Measurements from ENCODE around the gene SOX13. TPM values are rescaled to one million over a fixed set of nuclear protein-coding genes. Genes with fewer than 3 reads are reported as not detected.

The SOX13 gene
- total and polyA plus RNA-seq, 3 donors from 2014 or later = 17.8 to 33.4 (median 29.1) TPM

GRCh38 chr1:204106825-204107224 is 33.9 kb downstream of the SOX13 start:
- intact Hi-C loops (cut with DNase I; ENCODE audit: low total_unique reads) = no loop called here
- Histone ChIP-seq H3K27ac (no peak overlapping the region), H3K4me1 (peaks cover 3% of the 10 kb centered on the region), H3K4me3 (no peak overlapping the region), H3K36me3 (ENCODE audit: low read depth, missing control alignments) (no peaks in the 10 kb centered on the region), H3K9me3 (no peaks in the 10 kb centered on the region), H3K27me3 (no peaks in the 10 kb centered on the region)
- DNase-seq = no peak
- 92 to 97% methylated on average over 1 of the region's 1 CpG for WGBS, 2 donors
- TF ChIP-seq, protein P1, sequence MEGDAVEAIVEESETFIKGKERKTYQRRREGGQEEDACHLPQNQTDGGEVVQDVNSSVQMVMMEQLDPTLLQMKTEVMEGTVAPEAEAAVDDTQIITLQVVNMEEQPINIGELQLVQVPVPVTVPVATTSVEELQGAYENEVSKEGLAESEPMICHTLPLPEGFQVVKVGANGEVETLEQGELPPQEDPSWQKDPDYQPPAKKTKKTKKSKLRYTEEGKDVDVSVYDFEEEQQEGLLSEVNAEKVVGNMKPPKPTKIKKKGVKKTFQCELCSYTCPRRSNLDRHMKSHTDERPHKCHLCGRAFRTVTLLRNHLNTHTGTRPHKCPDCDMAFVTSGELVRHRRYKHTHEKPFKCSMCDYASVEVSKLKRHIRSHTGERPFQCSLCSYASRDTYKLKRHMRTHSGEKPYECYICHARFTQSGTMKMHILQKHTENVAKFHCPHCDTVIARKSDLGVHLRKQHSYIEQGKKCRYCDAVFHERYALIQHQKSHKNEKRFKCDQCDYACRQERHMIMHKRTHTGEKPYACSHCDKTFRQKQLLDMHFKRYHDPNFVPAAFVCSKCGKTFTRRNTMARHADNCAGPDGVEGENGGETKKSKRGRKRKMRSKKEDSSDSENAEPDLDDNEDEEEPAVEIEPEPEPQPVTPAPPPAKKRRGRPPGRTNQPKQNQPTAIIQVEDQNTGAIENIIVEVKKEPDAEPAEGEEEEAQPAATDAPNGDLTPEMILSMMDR (IDR thresholded peaks at IDR 0.05) = no peak
- TF ChIP-seq POLR2A (IDR thresholded peaks at IDR 0.05) = no peak

GRCh38 chr1:204107892-204108291 is 35.0 kb downstream of the SOX13 start:
- H3K27ac ChIP-seq = no peak overlapping the region
- WGBS, 2 donors = 77 to 83% methylated on average over 2 of the region's 2 CpGs

GRCh38 chr1:204108312-204109141 is 35.6 kb downstream of the SOX13 start:
- 66 to 77% methylated on average over 16 to 21 of the region's 21 CpGs for WGBS, 2 donors
- Histone ChIP-seq H3K36me3 (ENCODE audit: low read depth, missing control alignments) (no peaks in the 10 kb centered on the region), H3K9me3 (no peaks in the 10 kb centered on the region), H3K27ac (no peak overlapping the region), H3K4me3 (no peak overlapping the region), H3K4me1 (no peaks in the 10 kb centered on the region), H3K27me3 (no peaks in the 10 kb centered on the region)
- no peak for DNase-seq
- intact Hi-C loops (cut with DNase I; ENCODE audit: low total_unique reads) = no loop called here
- TF ChIP-seq, protein P1 (IDR thresholded peaks at IDR 0.05) = no peak
- no peak for TF ChIP-seq POLR2A (IDR thresholded peaks at IDR 0.05)

More at GRCh38 chr1:204107892-204108291, 35.0 kb downstream of the SOX13 start:
- peaks cover under 1% of the 10 kb centered on the region for H3K4me1 ChIP-seq
- intact Hi-C loops (cut with DNase I; ENCODE audit: low total_unique reads) = no loop called here
- H3K9me3 ChIP-seq = no peaks in the 10 kb centered on the region
- TF ChIP-seq, protein P1 (IDR thresholded peaks at IDR 0.05) = no peak
- no peak for TF ChIP-seq POLR2A (IDR thresholded peaks at IDR 0.05)
- DNase-seq = no peak
- H3K4me3 ChIP-seq = no peak overlapping the region
- H3K36me3 ChIP-seq (ENCODE audit: low read depth, missing control alignments) = no peaks in the 10 kb centered on the region
- no peaks in the 10 kb centered on the region for H3K27me3 ChIP-seq

- Histone ChIP-seq H3K36me3 (ENCODE audit: low read depth, missing control alignments) (no peaks in the 10 kb centered on the region), H3K4me3 (no peak overlapping the region), H3K9me3 (no peaks in the 10 kb centered on the region), H3K27ac (no peak overlapping the region), H3K27me3 (no peaks in the 10 kb centered on the region), H3K4me1 (no peaks in the 10 kb centered on the region)
- no peak for TF ChIP-seq POLR2A (IDR thresholded peaks at IDR 0.05)
- TF ChIP-seq, protein P1 (IDR thresholded peaks at IDR 0.05) = no peak
- no peak for DNase-seq
- WGBS, 2 donors = 86 to 94% methylated on average over 4 to 5 of the region's 5 CpGs
- intact Hi-C loops (cut with DNase I; ENCODE audit: low total_unique reads) = no loop called here
Observed at GRCh38 chr1:204110894-204111633, 38.1 kb downstream of the SOX13 start.
